Stimulated activated CD8-positive, alpha-beta memory T cell treated with anti-CD3 and anti-CD28 coated beads, Interleukin-4, amount 100 ng/mL, for 24 hours (primary cell): ENCODE data around the gene MFGE8.
A peak's percentile ranks its signal among the peaks of the same experiment; 100 is the strongest.
"Not testable (repeated sequence)": the region's sequence is repeated elsewhere in the genome, so short reads cannot be mapped to it uniquely, and the experiment has no call there.

Experiments
- DNase-seq: peaks from one replicate; pipeline ENCODE4 v3.0.0-alpha.2; 2020; ENCODE audit warnings: low read depth

The MFGE8 gene, protein sequence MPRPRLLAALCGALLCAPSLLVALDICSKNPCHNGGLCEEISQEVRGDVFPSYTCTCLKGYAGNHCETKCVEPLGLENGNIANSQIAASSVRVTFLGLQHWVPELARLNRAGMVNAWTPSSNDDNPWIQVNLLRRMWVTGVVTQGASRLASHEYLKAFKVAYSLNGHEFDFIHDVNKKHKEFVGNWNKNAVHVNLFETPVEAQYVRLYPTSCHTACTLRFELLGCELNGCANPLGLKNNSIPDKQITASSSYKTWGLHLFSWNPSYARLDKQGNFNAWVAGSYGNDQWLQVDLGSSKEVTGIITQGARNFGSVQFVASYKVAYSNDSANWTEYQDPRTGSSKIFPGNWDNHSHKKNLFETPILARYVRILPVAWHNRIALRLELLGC

DNA sequence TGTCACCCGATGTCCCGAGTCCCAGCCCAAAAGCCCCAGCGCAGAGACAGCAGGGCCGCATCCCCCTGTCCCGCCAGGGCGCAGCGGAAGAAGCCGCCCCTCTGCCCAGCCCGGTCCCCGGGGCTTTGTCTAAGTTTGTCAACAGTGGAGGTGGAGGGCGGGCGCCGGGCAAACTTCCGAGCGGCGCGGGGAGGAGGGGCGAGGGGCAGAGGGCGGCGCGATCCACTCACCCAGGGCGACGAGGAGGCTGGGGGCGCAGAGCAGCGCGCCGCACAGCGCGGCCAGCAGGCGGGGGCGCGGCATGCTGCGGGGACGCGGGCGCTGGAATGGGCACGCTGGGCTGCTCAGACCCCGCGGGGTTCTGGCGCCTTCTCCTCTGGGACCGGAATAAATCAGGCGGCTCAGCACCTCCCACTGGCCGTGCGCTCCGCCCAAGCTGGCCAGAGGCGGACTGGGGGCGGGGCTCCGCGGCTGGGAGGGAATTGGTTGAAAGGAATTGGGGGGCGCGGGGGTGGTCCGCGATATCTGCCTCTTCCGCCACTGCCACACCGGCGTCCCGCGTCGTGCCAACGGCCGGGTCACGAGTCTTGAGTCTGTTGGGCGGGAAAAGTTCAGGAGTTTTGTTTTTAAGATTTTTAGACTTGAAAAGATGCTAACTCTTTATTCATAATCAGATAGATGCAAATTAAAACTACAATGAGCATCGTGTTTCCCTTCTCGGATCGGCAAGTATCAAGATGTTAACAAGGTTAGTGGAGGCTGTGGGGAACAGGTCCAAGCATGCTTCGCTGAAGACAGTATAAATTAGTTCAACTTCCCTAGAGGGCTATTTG, at the start of gene MFGE8:
Gene MFGE8 (minus strand): TSS at position 363 of the 833 bp plus-strand sequence. CDS start 60 bp downstream, at position 303.
- DNase-seq = peak; percentile 62

DNA sequence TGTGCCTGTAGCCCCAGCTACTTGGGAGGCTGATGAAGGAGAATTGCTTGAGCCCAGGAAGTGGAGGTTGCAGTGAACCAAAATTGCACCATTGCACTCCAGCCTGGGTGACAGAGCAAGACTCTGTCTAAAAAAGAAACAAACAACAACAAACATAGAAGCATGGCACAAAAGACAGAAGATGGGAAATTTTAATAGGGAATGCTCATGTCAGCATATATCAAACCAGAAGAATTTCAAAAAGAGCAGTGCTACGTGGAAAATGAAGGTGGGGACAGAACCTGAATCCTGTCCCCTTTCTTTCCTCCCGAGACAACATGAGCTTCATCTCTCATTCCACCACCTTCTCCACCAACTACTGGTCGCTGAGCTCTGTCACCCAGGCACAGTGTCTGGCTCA, 46.3 kb upstream of the MFGE8 start:
- no peak for DNase-seq

DNA sequence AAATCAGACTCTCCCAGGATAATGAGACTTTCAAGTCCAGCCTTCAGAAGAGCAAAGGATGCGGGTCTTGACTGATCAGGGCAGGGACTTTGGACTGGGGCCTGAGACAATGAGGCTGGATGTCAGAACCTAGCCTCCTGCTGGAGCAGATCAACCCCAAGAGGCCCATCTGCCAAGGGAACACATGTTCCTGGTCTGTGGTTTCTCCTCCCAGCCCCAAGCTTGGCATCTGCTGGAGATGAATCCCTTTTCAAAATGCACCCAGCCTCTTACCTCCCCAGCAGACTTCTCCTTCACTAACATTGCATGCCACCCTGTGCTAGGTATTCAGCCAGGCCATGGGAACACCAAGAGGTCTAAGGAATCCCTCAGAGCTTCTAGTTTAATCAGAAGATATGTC, 43.7 kb upstream of the MFGE8 start:
- no peak for DNase-seq

DNA sequence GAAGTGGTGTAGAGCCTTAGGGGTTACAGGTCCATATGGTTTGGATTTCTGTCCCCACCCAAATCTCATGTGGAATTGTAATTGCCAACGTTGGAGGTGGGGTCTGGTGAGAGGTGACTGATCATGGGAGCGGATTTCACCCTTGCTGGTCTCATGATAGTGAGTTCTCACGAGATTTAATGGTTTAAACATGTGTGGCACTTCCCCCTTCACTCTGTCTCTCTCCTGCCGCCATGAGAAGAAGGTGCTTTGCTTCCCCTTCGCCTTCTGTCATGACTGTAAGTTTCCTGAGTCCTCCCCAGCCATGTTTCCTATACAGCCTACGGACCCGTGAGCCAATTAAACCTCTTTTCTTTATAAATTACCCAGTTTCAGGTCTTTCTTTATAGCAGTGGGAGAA, 43.1 kb upstream of the MFGE8 start:
- no peak for DNase-seq

DNA sequence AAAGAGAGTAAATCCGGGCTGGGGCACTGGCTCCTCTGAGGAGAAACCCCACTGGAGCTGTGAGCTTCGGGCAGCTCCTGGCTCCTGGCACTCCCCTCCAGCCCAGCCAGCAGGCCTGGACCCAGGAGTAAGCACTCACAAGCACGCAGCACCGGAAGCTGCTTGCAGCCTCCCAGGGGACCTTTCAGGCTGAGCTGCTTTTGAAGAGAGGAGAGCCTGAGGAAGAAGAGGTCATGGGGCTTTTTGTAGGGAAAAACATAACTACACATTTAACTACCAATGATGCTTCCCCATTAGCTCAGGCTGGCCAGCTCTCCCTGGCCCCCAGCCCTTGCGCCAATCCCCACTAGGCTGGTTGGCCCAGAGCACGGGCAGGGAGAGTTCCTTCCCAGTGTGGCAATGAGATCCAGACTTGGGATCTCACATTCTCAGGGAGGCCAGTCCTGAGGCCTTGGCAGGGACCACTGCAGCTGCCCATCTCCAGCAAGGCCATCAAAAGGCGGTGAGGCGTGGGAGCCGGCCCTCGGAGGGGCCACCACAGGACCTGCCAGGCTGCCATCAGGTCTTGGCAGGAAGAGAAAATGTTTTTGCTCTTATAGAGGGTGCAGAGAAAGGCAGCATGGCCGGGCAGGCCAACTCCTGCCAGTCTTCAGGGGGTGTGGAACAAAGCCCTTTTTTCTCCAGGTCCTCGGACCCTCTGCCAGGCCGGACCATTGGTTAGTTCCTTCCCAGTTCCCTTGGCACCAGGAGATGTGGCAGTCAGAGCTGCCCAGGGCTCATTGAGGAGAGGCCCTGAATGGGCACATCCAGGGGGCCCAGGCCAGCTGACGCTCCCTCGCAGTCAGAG, 41.5 kb upstream of the MFGE8 start:
- DNase-seq = no peak

DNA sequence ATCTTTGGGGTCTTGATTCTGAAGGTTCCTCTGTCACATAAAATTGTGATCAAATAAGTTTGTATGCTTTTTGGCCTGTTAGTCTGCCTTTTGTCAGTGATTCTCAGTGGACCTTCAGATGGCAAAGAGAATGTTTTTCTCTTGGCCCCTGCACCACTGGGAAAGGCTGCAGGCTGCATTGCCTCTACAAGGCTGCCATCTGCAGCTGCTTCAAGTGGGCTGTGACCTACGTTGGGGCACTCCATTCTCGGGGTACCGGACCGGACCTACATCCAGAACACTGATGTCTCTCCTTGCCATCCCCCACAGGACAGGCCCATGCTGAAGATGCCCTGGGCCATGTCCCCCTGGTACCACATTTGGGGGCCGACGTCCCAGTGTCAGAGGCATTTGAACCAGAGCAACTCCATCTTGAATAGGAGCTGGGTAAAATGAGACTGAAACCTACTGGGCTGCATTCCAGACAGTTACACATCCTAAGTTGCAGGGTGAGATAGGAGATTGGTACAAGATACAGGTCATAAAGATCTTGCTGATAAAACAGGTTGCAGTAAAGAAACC, 37.5 kb upstream of the MFGE8 start:
- DNase-seq = no peak

DNA sequence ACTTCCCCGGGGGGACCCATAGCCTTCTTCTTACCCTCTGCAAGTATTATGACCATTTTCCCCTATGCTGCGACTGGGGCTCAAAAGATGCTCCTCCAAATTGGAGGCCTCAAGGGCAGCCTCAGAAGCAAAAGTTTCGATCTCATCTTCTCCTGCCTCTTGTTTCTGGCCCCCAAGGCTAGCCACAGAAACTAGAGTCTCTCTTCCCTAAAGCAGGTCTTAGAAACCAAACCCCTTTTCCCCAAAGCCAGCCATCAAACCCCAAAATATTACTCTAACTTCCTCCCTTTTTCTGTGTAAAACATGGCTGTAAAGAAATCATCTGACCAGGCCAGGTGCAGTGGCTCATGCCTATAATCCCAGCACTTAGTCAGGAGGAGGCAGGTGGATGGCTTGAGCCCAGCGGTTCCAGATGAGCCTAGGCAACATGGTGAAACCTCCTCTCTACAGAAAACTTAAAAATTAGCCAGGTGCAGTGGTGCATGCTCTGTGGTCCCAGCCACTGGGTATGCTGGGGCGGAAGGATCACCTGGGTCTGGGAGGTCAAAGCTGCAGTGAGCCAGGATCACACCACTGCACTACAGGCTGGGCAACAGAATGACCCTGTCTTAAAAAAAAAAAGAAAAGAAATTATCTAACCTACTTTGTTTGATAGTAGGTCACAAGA, 36.7 kb upstream of the MFGE8 start:
- DNase-seq = no peak

DNA sequence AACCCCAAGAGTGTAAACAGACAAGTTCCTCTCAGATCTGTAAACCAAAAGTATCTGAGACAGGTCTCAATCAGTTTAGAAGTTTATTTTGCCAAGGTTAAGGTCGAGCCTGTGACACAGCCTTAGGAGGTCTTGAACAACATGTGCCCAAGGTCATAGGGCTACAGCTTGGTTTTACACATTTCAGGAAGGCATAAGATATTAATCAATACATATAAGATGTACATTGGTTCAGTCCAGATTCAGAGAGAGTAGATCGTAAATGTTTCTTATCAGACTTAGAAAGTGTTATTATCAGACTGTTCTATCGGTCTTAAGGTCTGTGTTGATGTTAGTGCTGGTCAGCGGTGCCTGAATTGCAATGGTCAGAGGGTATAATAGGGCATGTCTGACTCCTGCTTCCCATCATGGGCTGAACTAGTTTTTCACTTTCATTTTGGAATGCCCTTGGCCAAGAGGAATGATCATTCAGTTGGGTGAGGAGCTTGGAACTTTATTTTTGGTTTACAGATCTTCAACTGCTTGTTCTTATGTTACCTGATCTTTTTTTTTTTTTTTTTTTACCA, 27.0 kb upstream of the MFGE8 start:
- no peak for DNase-seq

DNA sequence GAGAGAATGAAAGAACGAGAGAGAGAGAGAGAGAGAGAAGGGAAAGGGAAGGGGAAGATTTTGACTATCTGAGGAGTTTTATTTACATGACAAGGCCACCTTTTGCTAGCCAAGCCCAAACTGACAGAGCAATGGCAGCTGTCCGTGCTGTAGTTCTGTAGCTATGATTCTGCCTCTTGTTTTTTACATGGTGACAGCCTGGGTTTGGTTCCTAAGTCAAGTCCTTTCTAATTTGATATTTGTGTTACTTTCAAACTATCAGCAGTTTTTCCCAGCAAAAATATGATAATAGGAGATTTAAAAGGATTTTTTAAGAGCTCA, 26.3 kb upstream of the MFGE8 start:
- DNase-seq = no peak

DNA sequence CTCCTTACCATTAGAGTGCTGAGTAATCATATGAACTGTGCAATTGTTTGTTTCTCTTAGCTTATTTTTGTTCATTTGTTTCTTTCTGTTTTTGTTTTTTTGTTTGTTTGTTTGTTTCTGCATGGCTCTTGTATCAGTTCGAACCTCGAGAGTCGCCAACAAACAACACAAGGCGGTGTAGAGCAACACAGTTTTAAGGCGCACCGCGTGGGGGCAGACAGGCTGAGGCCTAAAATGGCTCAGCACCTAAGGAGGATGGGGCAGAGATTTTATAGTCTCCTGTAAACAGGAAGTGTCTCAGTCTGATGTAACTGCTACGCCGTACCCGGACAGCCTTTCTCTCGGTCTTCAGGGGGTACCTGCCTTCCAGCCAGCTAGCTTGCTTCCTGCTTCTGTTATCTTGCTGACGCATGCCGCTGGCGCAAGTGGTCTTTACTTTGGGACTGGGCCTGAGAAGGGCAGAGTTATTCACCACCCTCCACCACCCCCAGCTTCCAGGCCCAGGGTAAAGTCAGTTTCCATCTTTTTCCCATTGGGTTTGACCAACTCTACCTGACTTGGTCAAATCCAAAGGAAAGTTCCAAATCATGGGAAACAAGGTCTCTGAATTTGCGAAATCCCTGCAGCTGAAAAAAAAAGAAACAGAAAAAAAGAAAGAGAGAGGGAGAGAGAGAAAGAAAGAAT, 25.8 kb upstream of the MFGE8 start:
- DNase-seq = no peak

DNA sequence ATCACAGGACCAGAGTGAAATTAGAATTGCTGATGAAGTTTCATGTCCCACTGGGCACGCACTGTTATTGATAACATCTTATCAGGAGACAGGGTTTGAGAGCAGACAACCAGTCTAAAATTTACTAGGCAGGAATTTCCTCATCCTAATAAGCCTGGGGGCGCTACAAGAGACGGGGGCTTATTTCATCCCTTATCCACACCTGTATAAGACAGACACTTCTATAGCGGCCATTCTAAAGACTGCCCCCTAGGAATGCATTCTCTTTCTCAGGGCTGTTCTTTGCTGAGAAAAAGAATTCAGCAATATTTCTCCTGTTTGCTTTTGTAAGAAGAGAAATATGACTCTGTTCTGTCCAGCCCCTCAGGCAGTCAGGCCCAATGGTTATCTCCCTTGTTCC, 21.3 kb upstream of the MFGE8 start:
- DNase-seq = not testable (repeated sequence)

DNA sequence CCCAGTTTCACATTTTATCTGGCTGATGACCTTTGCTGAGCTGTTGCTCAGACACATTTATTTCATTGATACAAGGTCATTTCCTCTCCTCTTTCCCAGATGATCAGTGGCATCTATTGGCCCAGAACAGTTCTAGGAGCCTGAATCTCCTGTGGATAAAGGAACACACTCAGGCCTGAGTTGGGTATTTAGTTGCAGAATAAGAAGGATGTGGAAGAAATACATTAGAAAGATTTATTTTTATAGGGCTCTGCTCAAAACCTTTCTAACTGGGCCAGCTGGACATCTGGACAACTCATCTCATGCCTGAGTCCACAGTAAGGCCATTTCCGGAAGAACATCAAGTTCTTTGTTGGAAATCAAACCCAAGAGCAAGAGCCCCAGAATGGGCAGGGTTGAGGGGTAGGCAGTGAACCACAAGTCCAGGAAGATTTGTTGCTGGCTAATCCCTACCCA, 19.7 kb upstream of the MFGE8 start:
- no peak for DNase-seq

DNA sequence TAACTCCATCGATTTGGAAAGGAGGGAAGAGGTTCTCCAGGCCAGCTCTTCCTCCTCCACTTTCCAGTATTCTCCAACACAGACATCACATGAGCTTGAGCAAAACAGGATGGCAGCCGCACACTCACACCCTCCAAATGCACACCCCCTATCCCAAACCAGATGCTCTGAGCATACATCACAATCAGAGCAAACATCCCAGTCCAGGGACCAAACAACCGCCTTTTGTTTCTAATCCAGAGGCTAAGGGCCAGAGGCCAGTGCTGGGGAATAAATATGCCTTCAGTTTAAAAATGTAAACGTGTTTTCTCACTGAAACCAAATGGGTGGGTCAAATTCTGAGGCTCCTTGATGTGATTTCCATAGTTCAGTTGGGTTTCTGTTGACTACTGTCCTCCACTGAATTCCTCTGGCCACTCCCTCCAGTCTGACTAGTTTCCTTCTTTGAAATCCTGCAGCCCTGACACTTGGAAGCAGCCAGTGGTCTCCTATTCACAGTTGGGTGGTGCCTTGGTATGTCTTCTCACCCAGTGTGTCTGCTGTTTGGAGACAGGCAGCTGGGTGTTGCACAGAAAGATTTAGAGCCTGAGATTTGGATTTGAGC, 19.2 kb upstream of the MFGE8 start:
- DNase-seq = no peak

DNA sequence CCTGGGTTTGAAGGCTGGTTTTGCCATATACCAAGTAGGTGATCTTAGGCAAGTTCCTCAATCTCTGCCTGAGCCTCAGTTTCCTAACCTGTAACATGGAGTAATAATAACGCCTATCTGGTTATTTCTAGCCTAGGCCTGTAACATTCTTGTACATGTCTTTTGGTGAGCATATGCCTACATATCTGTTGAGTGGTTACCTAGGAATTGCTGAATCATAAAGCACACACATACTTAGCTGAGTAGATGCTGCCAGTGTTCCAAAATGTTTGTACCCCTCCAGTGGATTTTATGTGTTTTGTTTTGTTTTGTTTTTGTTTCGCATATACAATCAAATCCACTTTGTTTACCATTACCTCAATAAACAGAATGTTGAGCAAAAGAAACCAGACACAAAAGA, 17.4 kb upstream of the MFGE8 start:
- no peak for DNase-seq

DNA sequence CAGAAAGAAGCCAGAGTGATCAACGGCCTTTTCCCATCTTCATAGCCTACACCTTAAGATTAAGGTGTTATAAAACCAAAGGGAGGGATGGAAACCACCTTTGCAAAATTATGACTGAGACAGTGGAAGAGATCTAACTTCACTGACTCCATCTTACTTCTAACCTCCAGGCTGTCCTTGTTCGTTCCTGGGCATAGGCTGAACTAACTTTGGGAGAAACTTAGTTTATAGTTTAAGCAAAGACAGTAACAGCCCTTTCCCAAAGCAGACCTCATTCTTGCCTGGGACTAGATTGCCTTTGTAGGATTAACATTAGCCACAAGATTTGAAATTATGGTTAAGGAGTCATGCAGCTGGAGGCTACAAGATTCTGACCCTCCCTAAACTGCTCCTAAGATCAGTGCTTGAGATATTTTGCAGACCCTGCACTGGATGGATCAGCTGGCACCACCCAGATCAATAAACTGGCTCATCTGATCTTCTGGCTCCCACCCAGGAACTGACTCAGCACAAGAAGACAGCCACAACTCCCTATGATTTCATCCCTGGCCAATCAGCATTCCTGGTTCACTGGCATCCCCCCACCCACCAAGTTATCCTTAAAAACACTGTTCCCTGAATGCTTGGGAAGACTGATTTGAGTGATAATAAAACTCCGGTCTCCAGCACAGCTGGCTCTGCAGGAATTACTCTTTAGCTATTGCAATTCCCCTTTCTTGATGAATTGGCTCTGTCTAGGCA, 16.3 kb upstream of the MFGE8 start:
- not testable (repeated sequence) for DNase-seq

DNA sequence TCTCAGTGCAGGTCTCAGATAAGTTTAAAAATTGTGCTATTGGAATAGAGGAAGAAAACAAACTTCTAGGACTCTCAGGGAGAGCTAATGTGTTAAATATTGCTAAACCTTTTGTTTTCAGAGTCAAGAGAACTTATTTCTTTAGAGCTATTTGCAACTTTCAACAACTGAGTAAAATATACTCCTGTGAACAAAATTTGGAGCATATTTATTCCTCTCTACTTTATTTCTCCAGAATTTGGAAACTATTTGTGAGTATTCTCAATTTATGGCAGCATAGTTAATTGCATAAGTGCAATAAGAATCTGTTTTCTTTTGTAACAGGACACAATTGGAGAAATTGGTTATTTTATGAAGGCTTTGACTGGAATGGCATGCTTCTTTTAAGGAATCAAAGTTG, 15.0 kb upstream of the MFGE8 start:
- not testable (repeated sequence) for DNase-seq

DNA sequence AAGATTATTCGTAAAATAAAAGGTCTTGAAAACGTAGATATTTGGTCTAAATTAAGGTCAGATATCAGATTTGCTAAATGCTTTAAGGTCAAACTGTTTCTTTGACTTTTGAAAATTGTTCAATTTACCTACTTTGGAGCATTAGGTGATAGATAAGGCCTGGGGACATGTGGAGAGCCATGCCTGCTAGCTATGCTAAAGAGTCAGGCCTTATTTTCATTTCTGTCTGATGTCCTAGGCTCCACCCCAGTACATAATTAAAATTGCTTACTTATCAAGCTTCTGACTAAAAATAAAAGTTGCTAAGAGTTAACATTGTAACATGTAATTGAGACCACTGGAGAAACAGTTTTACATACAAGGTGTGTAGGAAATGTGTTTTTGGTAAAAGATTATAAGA, 12.5 kb upstream of the MFGE8 start:
- DNase-seq = not testable (repeated sequence)

DNA sequence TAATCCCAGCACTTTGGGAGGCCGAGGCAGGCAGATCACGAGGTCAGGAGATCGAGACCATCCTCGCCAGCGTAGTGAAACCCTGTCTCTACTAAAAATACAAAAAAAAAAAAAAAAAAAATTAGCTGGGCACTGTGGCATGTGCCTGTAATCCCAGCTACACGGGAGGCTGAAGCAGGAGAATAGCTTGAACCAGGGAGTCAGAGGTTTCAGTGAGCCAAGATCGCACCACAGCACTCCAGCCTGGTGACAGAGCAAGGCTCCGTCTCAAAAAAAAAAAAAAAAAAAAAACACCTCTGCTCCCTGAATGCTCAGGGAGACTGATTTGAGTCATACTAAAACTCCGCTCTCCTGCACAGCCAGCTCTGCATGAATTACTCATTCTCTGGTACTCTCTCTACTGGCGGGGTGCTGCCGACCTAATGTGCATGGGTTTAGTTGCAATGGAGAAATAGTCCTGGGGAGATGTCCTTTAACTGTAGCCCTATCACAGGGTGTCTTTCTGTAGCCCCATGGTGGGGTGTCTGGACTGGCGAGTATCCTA, 7.8 kb upstream of the MFGE8 start:
- not testable (repeated sequence) for DNase-seq
